ENCODE data around the gene TMC8. TPM values are rescaled to one million over a fixed set of nuclear protein-coding genes. Genes with fewer than 3 reads are reported as not detected.
"Not testable (repeated sequence)": the region's sequence is repeated elsewhere in the genome, so short reads cannot be mapped to it uniquely, and the experiment has no call there.

TMC8 gene
- total RNA-seq, 1 experiment from 2014 or later: 0.02 TPM

- DNase-seq (ENCODE audit: low spot score): no peak
Observed at GRCh38 chr17:78110363-78111015, 20.1 kb upstream of the TMC8 start.

GRCh38 chr17:78111016-78111726 is 19.4 kb upstream of the TMC8 start:
- no peak for DNase-seq (ENCODE audit: low spot score)

GRCh38 chr17:78111727-78112517 is 18.6 kb upstream of the TMC8 start:
- no peak for DNase-seq (ENCODE audit: low spot score)

- peak; percentile 45 for DNase-seq (ENCODE audit: low spot score)
Observed at GRCh38 chr17:78112518-78113471, 17.8 kb upstream of the TMC8 start.

GRCh38 chr17:78113804-78114785 is 16.5 kb upstream of the TMC8 start:
- DNase-seq (ENCODE audit: low spot score): no peak

GRCh38 chr17:78114831-78115723 is 15.5 kb upstream of the TMC8 start:
- DNase-seq (ENCODE audit: low spot score): no peak

GRCh38 chr17:78115803-78116202 is 14.8 kb upstream of the TMC8 start:
- not testable (repeated sequence) for DNase-seq (ENCODE audit: low spot score)

- no peak for DNase-seq (ENCODE audit: low spot score)
Observed at GRCh38 chr17:78116411-78116810, 14.2 kb upstream of the TMC8 start.

GRCh38 chr17:78117027-78117981 is 13.3 kb upstream of the TMC8 start:
- DNase-seq (ENCODE audit: low spot score): no peak

- DNase-seq (ENCODE audit: low spot score): no peak
Observed at GRCh38 chr17:78118801-78119241, 11.8 kb upstream of the TMC8 start.

- DNase-seq (ENCODE audit: low spot score): no peak
Observed at GRCh38 chr17:78120537-78120936, 10.0 kb upstream of the TMC8 start.

GRCh38 chr17:78120971-78121800 is 9.4 kb upstream of the TMC8 start:
- DNase-seq (ENCODE audit: low spot score): no peak

GRCh38 chr17:78121801-78122215 is 8.8 kb upstream of the TMC8 start:
- no peak for DNase-seq (ENCODE audit: low spot score)

- DNase-seq (ENCODE audit: low spot score): no peak
Observed at GRCh38 chr17:78122216-78122930, 8.2 kb upstream of the TMC8 start.

GRCh38 chr17:78122931-78123249 is 7.7 kb upstream of the TMC8 start:
- DNase-seq (ENCODE audit: low spot score): no peak

- no peak for DNase-seq (ENCODE audit: low spot score)
Observed at GRCh38 chr17:78123258-78123929, 7.2 kb upstream of the TMC8 start.
